SK-N-SH treated with all-trans-retinoic acid at 6 μM for 48 hours (cell line): ENCODE data around the gene KCNH4.
"Not testable (repeated sequence)": the region's sequence is repeated elsewhere in the genome, so short reads cannot be mapped to it uniquely, and the experiment has no call there.

ENCODE experiments used
- ATAC-seq: fragments of 200-7000 bp; cut with Tn5 transposase; 3 replicates; pipeline ENCODE4 v1.9.1; 2020; ENCODE audit warnings: mild to moderate bottlenecking, moderate library complexity
- ARNTL ChIP-seq: fragments of 450-650 bp; formaldehyde crosslinking; IDR thresholded peaks from 2 replicates; pipeline ENCODE4 v1.5.0; 2020; ENCODE audit warnings: low read depth, mild to moderate bottlenecking, moderate library complexity, borderline replicate concordance
- BACH2 ChIP-seq: fragments of 250-450 bp; sonication (Bioruptor Pico); IDR thresholded peaks from 2 replicates; pipeline ENCODE4 v1.9.0; 2021; ENCODE audit warnings: mild to moderate bottlenecking, borderline replicate concordance
- CSDC2 ChIP-seq: fragments of 250-450 bp; sonication (Bioruptor Pico); IDR thresholded peaks from 2 replicates; pipeline ENCODE4 v1.5.0; 2020; ENCODE audit warnings: mild to moderate bottlenecking, moderate library complexity
- CSRNP3 ChIP-seq: fragments of 250-450 bp; sonication (Bioruptor Pico); IDR thresholded peaks from 2 replicates; pipeline ENCODE4 v1.5.1; 2021; ENCODE audit warnings: mild to moderate bottlenecking, moderate library complexity
- ESRRG ChIP-seq: fragments of 250-450 bp; sonication (Bioruptor Pico); IDR thresholded peaks from 2 replicates; pipeline ENCODE4 v1.6.1; 2021; ENCODE audit warnings: mild to moderate bottlenecking
- GLIS3 ChIP-seq: fragments of 250-450 bp; sonication (Bioruptor Pico); IDR thresholded peaks from 2 replicates; pipeline ENCODE4 v1.5.0; 2020; ENCODE audit warnings: mild to moderate bottlenecking, moderate library complexity
- OSR1 ChIP-seq: fragments of 250-450 bp; sonication (Bioruptor Pico); IDR thresholded peaks from 2 replicates; pipeline ENCODE4 v1.8.0; 2022; ENCODE audit warnings: moderate library complexity, mild to moderate bottlenecking, inconsistent platforms
- PATZ1 ChIP-seq: fragments of 250-450 bp; sonication (Bioruptor Pico); IDR thresholded peaks from 2 replicates; pipeline ENCODE4 v1.8.0; 2020; ENCODE audit warnings: mild to moderate bottlenecking, moderate library complexity, borderline replicate concordance
- PPARA ChIP-seq: fragments of 250-450 bp; sonication (Bioruptor Pico); IDR thresholded peaks from 2 replicates; pipeline ENCODE4 v1.5.0; 2020; ENCODE audit warnings: mild to moderate bottlenecking, borderline replicate concordance
- RARB ChIP-seq: fragments of 250-450 bp; sonication (Bioruptor Pico); IDR thresholded peaks from 2 replicates; pipeline ENCODE4 v1.8.0; 2021; ENCODE audit warnings: mild to moderate bottlenecking, moderate library complexity
- SNAI2 ChIP-seq: fragments of 250-450 bp; sonication (Bioruptor Pico); IDR thresholded peaks from 2 replicates; pipeline ENCODE4 v1.5.0; 2020; ENCODE audit warnings: mild to moderate bottlenecking, moderate library complexity
- TCF4 ChIP-seq: fragments of 250-450 bp; sonication (Bioruptor Pico); IDR thresholded peaks from 2 replicates; pipeline ENCODE4 v1.8.0; 2021; ENCODE audit warnings: mild to moderate bottlenecking, moderate library complexity, borderline replicate concordance
- TOX ChIP-seq: fragments of 250-450 bp; sonication (Bioruptor Pico); IDR thresholded peaks from 2 replicates; pipeline ENCODE4 v1.8.0; 2021; ENCODE audit warnings: mild to moderate bottlenecking, moderate library complexity, borderline replicate concordance
- TSHZ2 ChIP-seq: fragments of 250-450 bp; sonication (Bioruptor Pico); IDR thresholded peaks from 2 replicates; pipeline ENCODE4 v1.5.0; 2020; ENCODE audit warnings: mild to moderate bottlenecking, moderate library complexity
- ZC3H10 ChIP-seq: fragments of 250-450 bp; sonication (Bioruptor Pico); IDR thresholded peaks from 2 replicates; pipeline ENCODE4 v1.5.1; 2021; ENCODE audit warnings: mild to moderate bottlenecking, moderate library complexity
- ZFP3 ChIP-seq: fragments of 250-450 bp; sonication (Bioruptor Pico); IDR thresholded peaks from 2 replicates; pipeline ENCODE4 v1.5.0; 2020; ENCODE audit warnings: mild to moderate bottlenecking, moderate library complexity
- ZFP30 ChIP-seq: fragments of 450-650 bp; formaldehyde crosslinking; IDR thresholded peaks from 2 replicates; pipeline ENCODE4 v1.5.0; 2022; ENCODE audit warnings: mild to moderate bottlenecking, moderate library complexity
- ZNF565 ChIP-seq: fragments of 450-650 bp; formaldehyde crosslinking; conservative IDR thresholded peaks from 2 replicates; pipeline ENCODE4 v1.5.0; 2020; ENCODE audit warnings: low read depth, mild to moderate bottlenecking, moderate library complexity
- ZNF70 ChIP-seq: fragments of 450-650 bp; formaldehyde crosslinking; IDR thresholded peaks from 2 replicates; pipeline ENCODE4 v1.5.0; 2020; ENCODE audit warnings: mild to moderate bottlenecking, moderate library complexity
- ZNF8 ChIP-seq: fragments of 450-650 bp; formaldehyde crosslinking; IDR thresholded peaks from 2 replicates; pipeline ENCODE4 v1.5.0; 2020; ENCODE audit warnings: mild to moderate bottlenecking, moderate library complexity
- TF ChIP-seq, protein P1 (sequence below): fragments of 250-450 bp; sonication (Bioruptor Pico); IDR thresholded peaks from 2 replicates; pipeline ENCODE4 v1.8.0; 2021; ENCODE audit warnings: low read depth, mild to moderate bottlenecking, moderate library complexity, borderline replicate concordance

Gene KCNH4

GRCh38 chr17:42210046-42210445 lies 29.1 kb upstream of the KCNH4 start:
- no peak for ATAC-seq

DNA sequence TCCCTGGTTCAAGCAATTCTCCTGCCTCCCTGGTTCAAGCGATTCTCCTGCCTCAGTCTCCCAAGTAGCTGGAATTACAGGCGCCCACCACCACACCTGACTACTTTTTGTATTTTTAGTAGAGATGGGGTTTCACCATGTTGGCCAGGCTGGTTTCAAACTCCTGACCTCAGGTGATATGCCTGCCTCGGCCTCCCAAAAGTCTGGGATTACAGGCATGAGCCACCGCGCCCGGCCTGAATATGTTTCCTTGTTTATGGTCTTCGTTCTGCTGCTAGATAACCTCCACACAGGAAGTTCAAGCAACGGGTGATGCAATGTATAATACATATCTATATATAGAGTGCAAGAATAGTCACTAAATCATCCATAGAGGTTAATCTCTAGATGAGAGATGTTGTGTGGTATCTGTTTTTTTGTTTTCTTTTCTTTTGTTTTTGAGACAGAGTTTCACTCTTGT lies 25.2 kb upstream of the KCNH4 start:
- not testable (repeated sequence) for ATAC-seq

More at GRCh38 chr17:42210046-42210445, 29.1 kb upstream of the KCNH4 start:
- TF ChIP-seq TSHZ2 (CRISPR knock-in tag) (no peak), ZNF70 (CRISPR knock-in tag) (no peak), RARB (no peak), CSDC2 (no peak), ZFP30 (no peak), ZC3H10 (CRISPR knock-in tag) (no peak), BACH2 (CRISPR knock-in tag) (no peak), TCF4 (CRISPR knock-in tag) (no peak), ZNF8 (no peak), TOX (CRISPR knock-in tag) (no peak), PPARA (CRISPR knock-in tag) (no peak)
- TF ChIP-seq, protein P1, sequence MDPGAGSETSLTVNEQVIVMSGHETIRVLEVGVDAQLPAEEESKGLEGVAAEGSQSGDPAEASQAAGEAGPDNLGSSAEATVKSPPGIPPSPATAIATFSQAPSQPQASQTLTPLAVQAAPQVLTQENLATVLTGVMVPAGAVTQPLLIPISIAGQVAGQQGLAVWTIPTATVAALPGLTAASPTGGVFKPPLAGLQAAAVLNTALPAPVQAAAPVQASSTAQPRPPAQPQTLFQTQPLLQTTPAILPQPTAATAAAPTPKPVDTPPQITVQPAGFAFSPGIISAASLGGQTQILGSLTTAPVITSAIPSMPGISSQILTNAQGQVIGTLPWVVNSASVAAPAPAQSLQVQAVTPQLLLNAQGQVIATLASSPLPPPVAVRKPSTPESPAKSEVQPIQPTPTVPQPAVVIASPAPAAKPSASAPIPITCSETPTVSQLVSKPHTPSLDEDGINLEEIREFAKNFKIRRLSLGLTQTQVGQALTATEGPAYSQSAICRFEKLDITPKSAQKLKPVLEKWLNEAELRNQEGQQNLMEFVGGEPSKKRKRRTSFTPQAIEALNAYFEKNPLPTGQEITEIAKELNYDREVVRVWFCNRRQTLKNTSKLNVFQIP = no peak
- TF ChIP-seq, all 23 proteins: peak for 0

DNA sequence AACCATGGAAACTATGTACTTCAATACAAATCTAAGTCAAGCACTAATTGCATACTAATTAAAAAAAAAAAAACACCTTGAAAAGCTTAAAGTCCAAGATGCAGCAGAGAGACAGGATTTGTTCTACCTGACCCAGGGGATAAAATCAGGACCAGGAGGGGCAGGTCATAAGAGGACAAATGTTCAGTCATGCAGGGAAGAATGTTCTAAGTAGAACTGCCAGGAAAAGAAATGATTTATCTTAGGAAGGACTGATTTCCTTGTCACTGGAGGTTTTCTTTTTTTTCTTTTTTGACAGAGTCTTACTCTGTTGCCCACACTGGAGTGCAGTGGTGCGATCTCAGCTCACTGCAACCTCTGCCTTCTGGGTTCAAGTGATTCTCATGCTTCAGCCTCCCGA lies 22.4 kb upstream of the KCNH4 start:
- ATAC-seq = no peak
- no peak for TF ChIP-seq GLIS3

DNA sequence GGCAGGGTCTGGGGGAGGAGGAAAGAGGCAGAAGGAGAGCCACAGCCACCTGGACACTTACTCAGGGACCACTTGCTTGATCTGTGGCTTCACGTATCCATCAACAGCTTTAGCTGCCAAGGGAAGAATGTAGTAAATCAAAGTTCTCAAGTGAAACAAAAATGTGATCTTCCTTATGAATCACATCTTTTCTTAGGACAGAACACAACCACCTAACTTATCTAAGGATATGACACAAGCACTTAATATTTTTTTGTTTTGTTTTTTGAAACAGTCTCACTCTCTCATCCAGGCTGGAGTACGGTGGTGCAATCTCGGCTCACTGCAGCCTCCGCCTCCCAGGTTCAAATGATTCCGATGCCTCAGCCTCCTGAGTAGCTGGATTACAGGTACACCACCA lies 21.8 kb upstream of the KCNH4 start:
- ATAC-seq = no peak
- TF ChIP-seq ZC3H10 (CRISPR knock-in tag) = no peak
- TF ChIP-seq ARNTL (CRISPR knock-in tag) = no peak
- no peak for TF ChIP-seq TCF4 (CRISPR knock-in tag)
- TF ChIP-seq PPARA (CRISPR knock-in tag) = no peak
- TF ChIP-seq TOX (CRISPR knock-in tag) = no peak
- no peak for TF ChIP-seq PATZ1 (CRISPR knock-in tag)
- TF ChIP-seq GLIS3 = no peak
- TF ChIP-seq OSR1 = no peak
- TF ChIP-seq BACH2 (CRISPR knock-in tag) = no peak
- no peak for TF ChIP-seq ZFP3 (CRISPR knock-in tag)
- no peak for TF ChIP-seq CSDC2
- no peak for TF ChIP-seq RARB
- TF ChIP-seq SNAI2 (CRISPR knock-in tag) = no peak
- TF ChIP-seq CSRNP3 (CRISPR knock-in tag) = no peak
- no peak for TF ChIP-seq ZFP30
- TF ChIP-seq ESRRG (CRISPR knock-in tag) = no peak
- no peak for TF ChIP-seq ZNF565 (CRISPR knock-in tag)
- TF ChIP-seq, protein P1 = no peak
